Keratinocyte (primary cell): ENCODE data around the gene DDX42.

Source experiments
- EZH2 ChIP-seq: IDR thresholded peaks from one replicate; pipeline ENCODE4 v1.6.1; 2012; ENCODE audit warnings: inconsistent platforms, mild to moderate bottlenecking, low read length, moderate library complexity
- TF ChIP-seq, protein P1 (sequence below), 3 experiments: IDR thresholded peaks in 1 of 3; conservative IDR thresholded peaks in 1 of 3; optimal IDR thresholded peaks in 1 of 3; 2 replicates in 2 of 3; 3 replicates in 1 of 3; pipeline versions ENCODE3 to v1.5.1; 2011; ENCODE audit warnings: low read length in 3 of 3, mild to moderate bottlenecking in 3 of 3, moderate library complexity in 2 of 3, control low read depth in 1 of 3, inconsistent platforms in 1 of 3; ENCODE audit not compliant: insufficient read depth in 2 of 3; ENCODE audit errors: extremely low read depth in 1 of 3

DNA sequence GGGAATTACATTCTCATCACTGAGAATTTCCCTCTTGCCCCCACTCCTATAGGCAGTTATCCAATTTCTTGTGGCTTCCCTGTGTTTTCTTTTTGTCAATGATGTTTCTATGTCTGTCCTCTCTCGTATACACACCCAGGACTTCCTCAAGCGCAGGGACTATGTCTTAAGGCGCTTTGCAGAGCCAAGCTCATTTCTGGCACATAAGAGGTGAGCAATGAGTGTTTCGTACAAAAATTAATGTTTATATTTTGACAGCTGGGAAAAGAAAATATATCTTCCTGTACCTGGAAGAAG, 947 bp downstream of the DDX42 start:
- TF ChIP-seq, protein P1, sequence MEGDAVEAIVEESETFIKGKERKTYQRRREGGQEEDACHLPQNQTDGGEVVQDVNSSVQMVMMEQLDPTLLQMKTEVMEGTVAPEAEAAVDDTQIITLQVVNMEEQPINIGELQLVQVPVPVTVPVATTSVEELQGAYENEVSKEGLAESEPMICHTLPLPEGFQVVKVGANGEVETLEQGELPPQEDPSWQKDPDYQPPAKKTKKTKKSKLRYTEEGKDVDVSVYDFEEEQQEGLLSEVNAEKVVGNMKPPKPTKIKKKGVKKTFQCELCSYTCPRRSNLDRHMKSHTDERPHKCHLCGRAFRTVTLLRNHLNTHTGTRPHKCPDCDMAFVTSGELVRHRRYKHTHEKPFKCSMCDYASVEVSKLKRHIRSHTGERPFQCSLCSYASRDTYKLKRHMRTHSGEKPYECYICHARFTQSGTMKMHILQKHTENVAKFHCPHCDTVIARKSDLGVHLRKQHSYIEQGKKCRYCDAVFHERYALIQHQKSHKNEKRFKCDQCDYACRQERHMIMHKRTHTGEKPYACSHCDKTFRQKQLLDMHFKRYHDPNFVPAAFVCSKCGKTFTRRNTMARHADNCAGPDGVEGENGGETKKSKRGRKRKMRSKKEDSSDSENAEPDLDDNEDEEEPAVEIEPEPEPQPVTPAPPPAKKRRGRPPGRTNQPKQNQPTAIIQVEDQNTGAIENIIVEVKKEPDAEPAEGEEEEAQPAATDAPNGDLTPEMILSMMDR (optimal IDR thresholded peaks at IDR 0.05 in 1 of 3, IDR thresholded peaks at IDR 0.05 in 1 of 3, conservative IDR thresholded peaks at IDR 0.05 in 1 of 3; ENCODE audit: extremely low read depth in 1 of 3, insufficient read depth in 2 of 3, low read length in 3 of 3): no peak
- TF ChIP-seq EZH2: no peak
